GM18498 (cell line): ENCODE results near the gene FCMR.
A peak's percentile ranks its signal among the peaks of the same experiment; 100 is the strongest.

Source experiments
- ATAC-seq: cut with Tn5 transposase; IDR thresholded peaks from one replicate; pipeline ENCODE4 v1.9.1; 2021; ENCODE audit warnings: mild to moderate bottlenecking, moderate library complexity; ENCODE audit not compliant: unreplicated experiment

The FCMR gene

GRCh38 chr1:206921772-206922265 is at the start of gene FCMR:
FCMR (minus strand) TSS chr1:206921941; CDS start chr1:206921854, 87 bp downstream.
- no peak for ATAC-seq

- peak; percentile 59 for ATAC-seq
Measured at GRCh38 chr1:206971029-206971655, 49.4 kb upstream of the FCMR start.

GRCh38 chr1:206970446-206970845 is 48.7 kb upstream of the FCMR start, which contains the start of gene FCAMR:
FCAMR (minus strand) TSS chr1:206970460; CDS start chr1:206970125, 335 bp downstream.
- ATAC-seq, result no peak

- ATAC-seq, result no peak
Measured at GRCh38 chr1:206969090-206969489, 47.3 kb upstream of the FCMR start.

- ATAC-seq, result peak; percentile 54
Measured at GRCh38 chr1:206967096-206967849, 45.5 kb upstream of the FCMR start.

GRCh38 chr1:206965781-206966180 is 44.0 kb upstream of the FCMR start:
- ATAC-seq, result no peak

GRCh38 chr1:206963740-206964139 is 42.0 kb upstream of the FCMR start:
- no peak for ATAC-seq

- ATAC-seq, result no peak
Measured at GRCh38 chr1:206963119-206963712, 41.5 kb upstream of the FCMR start.

- no peak for ATAC-seq
Measured at GRCh38 chr1:206962272-206962671, 40.5 kb upstream of the FCMR start.

- no peak for ATAC-seq
Measured at GRCh38 chr1:206961668-206962067, 39.9 kb upstream of the FCMR start.

GRCh38 chr1:206960676-206961386 is 39.1 kb upstream of the FCMR start:
- no peak for ATAC-seq

- ATAC-seq, result no peak
Measured at GRCh38 chr1:206958144-206958543, 36.4 kb upstream of the FCMR start.

GRCh38 chr1:206957639-206958038 is 35.9 kb upstream of the FCMR start:
- no peak for ATAC-seq

- ATAC-seq, result no peak
Measured at GRCh38 chr1:206955476-206956451, 34.0 kb upstream of the FCMR start.

GRCh38 chr1:206954459-206955342 is 33.0 kb upstream of the FCMR start:
- no peak for ATAC-seq

- no peak for ATAC-seq
Measured at GRCh38 chr1:206953626-206954025, 31.9 kb upstream of the FCMR start.

- no peak for ATAC-seq
Measured at GRCh38 chr1:206953126-206953525, 31.4 kb upstream of the FCMR start.

- ATAC-seq, result no peak
Measured at GRCh38 chr1:206952171-206952570, 30.4 kb upstream of the FCMR start.
